Activated gamma-delta T cell (primary cell): Measurements from ENCODE around the gene TAOK3.
"Not testable (repeated sequence)": the region's sequence is repeated elsewhere in the genome, so short reads cannot be mapped to it uniquely, and the experiment has no call there.

ENCODE experiments used
- DNase-seq: peaks from one replicate; lab custom pipeline; 2025; lab: John Stamatoyannopoulos, UW
- total RNA-seq, 2 donors: gene quantifications; one replicate each; lab custom pipeline; 2026; lab: John Stamatoyannopoulos, UW

The TAOK3 gene
- total RNA-seq, result 125 to 154 reads per million in 2 donors

DNA sequence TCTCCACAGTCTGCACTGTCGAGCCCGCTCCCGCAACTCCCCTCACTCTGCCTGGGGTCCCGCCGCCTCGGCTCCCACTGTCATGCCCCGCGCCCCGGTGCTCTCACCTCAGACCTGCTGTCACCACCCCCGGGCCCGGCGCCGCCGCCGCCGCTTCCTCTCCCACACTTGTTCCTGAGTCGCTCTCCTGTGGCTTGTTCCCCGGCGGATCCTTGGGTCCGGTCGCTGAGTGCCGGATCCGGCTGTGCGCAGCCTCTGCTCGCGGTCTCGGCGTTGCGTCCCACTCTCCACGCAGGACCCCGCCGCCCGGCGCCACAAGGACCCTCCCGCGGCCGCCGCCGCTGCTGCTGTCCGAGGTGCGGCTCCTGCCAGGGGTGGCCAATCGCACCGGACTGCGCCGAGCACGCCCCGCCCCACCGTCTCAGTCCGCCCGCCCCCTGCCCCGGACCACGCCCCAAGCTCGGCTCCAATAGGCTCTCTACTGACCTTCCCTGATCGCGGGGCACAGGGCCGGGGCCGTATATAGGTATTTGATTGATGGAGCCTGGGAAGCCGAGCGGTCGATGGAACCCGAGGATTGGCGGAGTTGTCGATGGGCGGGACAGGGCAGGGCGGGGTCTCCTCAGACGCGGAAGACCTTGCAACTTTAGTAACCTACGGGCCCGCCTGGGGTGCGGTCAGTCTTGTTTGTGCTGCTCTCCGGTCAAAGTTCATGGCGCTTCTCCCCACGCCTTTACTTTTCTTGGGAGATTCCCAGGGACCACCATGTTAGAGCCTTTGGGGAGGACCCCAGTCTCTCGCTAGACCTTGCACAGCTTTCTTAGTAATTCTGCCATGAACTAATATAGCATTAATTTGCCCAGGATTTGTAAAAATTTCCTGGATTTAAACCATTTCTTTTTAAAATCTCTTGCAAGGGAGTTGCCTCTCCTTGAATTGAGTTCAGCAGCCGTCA, at the start of gene TAOK3:
Gene TAOK3 (minus strand): TSS at position 367 of the 955 bp plus-strand sequence. CDS start 117,340 bp downstream, outside the sequence.
- peak; percentile 93 for DNase-seq

DNA sequence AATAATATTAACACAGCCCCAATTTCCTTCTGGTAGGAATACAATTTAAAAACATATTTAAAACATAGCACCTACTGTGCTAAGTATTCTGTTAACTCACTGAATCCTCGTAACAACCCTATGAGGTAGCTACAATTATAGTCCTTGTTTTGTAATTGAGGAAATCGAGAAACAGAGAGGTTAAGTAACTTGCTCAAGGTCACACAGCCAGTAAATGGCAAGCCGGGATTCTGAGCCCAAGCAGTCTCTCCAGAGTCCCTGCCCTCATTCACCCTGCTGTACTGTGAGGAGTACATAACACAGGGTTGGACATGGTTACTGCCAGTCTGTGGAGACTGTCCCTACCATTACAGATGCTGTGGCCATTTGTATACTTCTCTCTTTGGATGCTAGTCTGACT, 48.0 kb upstream of the TAOK3 start:
- no peak for DNase-seq

DNA sequence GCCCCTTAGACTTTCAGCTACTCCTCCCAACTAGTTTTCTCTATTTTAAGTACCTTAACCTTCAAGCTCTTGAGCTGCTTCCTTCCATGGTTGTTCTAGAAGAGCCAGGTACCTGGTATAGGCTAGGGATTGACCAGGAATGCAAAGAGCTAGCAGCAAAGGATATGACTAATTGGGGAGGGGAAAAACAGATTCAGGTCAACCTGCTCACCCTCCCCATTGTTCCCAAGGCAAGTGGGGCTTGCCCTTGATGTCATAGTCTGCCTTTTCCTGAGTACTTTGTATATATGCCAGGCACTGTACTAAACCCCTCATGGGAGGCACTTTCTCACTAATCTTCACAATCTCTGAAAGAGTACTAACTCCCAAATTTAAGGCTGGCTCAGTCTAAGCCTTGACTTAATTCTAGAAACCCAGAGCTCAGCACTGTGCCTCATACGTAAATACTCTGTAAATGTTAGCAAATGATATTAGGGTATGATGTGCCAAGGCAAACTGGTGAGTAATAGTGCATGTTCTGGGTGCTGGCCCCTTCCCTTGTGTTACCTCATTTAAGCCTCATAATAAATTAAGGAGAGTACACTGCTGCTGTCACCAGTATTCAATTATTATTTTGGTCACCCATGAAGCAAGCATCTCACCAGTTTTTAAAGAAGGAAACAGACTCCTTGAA, 45.8 kb upstream of the TAOK3 start:
- DNase-seq, result no peak

DNA sequence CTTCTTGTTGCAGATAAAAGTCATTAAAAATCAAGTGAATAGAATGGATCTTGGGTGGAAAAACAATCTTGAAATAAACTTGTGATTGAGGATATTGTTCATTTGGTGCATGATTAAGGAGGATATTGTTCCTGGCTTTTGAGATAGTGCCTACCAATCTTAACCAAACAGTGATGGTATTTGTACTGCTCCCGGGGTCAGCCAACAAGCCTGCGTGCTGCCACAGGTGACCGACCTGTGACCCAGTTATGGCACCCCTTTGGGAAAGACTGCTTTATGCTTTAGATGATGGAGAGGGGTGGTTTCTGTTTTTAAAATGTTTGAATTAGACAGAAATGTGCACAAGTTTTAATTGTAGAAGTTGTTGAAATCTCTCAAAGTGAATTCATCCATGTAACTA, 45.2 kb upstream of the TAOK3 start:
- DNase-seq, result no peak

DNA sequence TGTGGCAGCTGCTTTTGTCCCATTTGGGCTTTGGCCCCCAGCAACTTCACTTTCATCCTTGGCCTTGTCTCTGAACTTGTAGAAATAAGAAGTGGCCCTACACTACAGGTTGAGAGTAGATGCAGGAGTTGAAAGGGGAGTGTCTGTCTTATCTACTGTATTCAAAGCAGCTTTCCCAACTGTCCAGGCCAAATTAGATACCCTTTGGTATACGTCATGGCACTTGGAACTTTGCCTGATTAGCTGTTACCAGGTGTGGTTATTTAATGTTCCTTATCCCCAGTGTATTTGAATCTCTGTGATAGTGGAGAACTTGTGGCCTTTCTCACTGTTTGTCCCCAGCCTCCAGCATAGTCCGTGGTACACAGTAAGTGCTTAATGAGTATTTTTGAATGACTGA, 37.1 kb upstream of the TAOK3 start:
- no peak for DNase-seq

DNA sequence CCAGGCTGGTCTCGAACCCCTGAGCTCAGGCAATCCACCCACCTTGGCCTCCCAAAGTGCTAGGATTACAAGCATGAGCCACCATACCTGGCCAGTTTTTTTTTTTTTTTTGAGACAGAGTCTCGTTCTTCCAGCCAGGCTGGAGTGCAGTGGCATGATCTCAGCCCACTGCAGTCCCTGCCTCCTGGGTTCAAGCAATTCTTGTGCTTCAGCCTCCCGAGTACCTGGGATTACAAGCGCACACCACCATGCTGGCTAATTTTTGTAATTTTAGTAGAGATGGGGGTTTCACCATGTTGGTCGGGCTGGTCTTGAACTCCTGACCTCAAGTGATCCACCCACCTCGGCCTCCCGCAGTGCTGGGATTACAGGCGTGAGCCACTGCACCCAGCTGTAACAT, 35.5 kb upstream of the TAOK3 start:
- DNase-seq, result not testable (repeated sequence)

DNA sequence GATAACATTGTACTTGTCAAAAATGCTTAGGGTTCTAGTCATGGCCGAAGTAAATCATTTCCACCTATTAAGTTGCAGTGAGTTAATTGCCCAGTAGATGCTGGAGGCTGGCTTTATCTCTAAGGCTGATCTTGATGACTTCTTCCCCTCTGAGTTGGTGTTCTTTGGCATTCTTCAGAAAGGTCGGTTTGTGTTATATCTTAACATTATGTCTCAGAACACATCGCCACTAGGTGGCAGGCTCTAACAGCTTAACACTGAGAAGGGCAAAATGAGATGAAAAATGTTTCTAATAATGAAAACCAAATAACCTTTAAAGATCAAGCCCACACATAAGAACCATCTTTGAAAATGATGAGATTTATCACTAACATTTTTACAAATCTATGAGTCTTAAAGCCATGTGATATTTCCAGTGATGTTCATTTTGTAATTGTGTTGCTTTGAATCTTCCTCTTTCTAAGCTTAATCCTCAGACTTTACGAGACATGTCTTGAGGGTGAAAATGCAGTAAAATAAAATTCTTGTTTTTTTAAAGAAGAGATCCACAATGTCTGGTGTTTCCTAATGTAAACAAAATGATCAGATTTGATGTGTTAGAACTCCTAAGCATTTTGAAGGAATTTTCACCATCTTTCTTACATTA, 32.3 kb upstream of the TAOK3 start:
- DNase-seq, result no peak

DNA sequence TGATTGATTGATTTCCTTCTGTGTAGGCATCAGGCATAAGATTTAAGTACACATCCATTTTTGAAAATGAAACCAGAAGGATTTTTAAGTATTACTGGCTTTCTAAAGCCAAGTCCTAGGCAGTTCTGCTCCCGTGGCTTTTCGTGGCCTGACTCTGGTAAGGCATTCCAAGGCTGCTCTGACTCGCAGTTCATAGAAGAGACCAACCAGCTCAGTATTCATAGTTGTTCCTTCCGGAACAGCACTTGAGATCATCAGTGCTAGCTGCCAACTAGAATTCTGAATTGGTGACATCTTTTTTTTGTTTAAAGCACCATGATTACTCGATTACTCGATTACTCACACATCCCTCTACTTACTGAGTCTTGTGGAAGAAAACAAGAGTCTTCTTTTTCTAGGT, 29.5 kb upstream of the TAOK3 start:
- no peak for DNase-seq

DNA sequence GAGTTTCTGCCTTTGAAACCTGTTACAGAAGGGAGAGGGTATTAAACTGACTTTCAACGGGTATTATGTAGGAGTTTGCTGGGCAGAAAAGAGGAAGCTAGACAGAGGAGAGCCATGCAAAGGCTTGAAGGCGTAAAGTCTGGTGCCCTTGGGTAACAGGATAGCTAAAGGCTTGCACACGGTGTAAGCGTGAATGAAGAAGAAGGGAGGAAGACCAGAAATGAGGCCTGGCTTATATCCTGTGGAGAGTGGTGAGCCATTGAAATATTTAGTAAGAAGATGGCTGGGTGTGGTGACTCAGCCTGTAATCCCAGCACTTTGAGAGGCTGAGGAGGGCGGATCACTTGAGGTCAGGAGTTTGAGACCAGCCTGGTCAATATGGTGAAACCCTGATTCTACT, 26.2 kb upstream of the TAOK3 start:
- no peak for DNase-seq

DNA sequence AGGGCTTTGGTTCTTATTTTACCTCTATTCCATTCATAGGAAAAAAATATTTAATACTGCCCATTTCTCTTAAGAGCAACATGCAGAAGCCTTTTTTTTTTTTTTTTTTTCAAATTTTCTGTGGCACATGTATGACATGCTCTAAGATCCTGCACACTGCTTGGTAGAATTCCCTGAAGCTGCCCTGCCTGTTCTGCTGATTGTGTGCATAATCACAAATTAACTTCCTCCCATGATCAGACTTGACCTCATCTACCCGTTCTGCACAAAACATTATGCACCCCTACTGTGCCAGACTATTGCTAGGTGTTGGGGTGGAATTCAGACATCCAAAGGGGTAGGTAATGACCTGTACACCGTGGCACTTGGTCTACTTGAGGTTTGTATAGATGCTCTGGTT, 25.8 kb upstream of the TAOK3 start:
- DNase-seq, result no peak

DNA sequence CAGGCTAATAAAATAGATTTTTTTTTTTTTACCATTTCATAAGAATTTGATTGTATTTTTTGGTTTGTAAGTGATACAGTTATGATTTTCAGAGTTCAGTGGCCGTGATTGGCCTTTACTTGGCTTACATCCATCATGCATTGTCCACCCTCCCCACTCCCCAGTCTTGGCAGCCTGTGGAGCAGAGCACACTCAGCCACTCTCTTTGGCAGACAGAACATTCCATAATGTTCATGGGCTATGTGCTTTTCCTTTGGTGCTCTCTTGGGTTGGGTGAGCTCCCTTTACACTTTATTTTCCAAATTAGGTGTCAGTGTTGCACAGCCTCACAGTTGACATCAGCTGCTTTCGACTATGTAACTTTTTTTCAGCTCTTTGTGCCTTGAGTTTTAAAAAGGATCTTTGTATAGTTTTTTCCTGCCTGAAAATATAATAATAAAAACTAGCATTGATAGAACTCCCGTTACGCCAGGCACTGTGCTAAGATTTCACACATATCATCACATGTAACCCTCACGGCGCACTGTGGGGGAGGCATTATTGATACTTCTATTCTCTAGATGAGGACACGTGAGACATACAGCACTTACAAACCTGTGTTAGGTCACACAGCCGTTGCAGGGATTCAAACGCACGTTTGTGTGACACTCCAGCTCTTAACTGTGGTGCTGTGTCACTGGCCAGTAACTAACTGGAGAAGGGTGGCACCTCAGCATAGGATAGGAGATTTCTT, 25.2 kb upstream of the TAOK3 start:
- DNase-seq, result no peak

DNA sequence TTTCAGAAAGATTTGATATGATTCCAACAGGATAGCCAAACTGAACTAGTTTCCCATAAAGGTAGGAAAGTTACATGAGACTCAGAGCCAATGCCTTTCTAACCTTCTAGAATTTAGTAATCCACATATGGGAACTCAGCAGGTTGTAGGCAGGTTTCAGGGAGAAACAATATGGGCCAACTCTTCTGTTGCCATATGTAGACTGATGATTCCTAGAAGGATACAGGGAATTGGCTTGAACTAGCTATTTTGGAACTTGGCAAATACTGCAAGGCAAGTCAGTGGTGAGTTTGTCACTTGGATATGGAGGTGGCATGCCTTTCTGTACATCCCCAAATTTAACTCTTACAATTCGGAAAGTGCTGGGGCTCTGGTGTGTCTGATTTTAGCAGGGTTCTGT, 19.1 kb upstream of the TAOK3 start:
- no peak for DNase-seq

DNA sequence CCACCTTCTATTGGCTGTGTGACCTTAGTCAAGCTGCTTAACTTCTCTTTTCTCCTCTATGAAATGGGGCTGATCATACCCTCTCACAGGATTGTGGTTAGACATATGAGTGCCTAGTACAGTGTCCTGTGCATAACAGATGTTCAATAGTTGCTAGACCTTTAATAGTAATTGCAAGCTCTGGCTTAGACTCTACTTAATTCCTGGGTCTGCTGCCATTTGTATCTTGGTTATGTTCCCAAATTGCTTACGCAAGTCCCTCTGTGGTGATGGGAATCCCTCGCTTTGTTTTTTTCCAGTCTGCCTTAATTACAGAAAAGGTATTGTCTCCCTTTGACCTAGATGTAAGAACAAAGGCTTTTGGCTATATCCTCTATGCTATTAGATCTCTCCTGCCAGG, 18.7 kb upstream of the TAOK3 start:
- DNase-seq, result no peak

DNA sequence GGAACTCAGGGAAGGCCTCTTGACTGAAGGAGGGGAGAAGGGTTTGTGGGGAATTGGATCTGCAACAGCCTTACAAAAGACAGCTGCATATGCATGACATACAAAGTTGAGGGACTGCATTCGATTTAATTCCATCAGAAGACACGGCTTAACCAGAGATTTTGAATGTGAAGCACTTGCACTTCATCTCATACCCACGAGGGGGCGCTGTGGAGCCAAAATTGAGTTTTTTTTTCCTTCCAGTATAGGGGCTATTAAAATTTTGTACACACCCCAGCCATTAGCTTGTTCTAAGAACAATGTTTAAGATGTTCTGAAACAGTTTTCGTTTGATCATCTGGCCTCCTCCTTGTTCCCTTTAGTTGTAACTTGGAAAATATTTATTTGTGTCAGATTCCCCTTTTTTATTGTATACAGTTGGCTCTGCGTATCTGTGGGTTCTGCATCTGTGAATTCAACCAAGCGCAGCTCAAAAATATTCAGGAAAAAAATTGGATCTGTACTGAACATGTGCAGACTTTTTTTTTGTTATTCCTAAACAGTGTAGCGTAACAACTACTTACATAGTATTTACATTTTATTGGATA, 5.3 kb upstream of the TAOK3 start:
- DNase-seq, result no peak

DNA sequence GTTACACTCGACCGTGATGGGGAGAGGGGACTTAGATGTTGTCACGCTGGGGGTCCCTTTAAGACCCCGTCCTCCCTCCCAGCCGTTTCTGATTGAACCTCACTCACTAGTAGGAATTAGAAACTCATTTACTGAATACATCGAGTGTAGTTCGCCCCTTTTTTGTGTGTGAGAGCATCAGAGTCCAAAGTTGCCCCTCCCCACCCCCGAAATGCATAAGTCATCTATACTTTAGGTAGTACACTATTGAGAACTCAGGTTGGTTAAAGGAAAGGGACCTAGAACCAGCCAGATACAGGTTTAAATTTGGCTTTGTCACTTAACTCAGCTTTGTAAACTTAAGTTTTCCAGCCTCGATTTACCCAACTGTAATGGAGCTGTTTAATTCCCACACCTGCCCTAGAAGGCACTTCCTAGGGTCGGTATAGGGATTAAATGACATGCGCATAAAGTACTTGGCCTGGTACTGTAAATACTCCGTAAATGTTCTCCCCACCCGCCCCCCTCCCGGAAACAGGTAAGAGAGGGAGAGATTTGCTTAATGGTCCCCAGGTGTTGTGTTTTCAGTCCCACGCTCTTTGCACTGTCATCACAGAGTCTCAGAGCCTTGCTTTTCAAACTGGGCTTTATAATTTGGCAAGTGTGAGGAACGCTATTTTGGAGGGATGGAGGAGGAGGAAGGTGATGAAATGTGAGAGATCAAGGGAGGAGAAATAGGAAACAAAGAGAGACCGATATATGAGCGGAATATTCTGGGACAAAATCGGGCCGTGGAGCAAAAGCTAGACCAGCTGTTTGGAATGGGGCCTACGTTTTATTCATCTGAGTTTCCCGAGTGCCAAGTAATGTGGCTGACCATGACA, 4.5 kb upstream of the TAOK3 start:
- no peak for DNase-seq

DNA sequence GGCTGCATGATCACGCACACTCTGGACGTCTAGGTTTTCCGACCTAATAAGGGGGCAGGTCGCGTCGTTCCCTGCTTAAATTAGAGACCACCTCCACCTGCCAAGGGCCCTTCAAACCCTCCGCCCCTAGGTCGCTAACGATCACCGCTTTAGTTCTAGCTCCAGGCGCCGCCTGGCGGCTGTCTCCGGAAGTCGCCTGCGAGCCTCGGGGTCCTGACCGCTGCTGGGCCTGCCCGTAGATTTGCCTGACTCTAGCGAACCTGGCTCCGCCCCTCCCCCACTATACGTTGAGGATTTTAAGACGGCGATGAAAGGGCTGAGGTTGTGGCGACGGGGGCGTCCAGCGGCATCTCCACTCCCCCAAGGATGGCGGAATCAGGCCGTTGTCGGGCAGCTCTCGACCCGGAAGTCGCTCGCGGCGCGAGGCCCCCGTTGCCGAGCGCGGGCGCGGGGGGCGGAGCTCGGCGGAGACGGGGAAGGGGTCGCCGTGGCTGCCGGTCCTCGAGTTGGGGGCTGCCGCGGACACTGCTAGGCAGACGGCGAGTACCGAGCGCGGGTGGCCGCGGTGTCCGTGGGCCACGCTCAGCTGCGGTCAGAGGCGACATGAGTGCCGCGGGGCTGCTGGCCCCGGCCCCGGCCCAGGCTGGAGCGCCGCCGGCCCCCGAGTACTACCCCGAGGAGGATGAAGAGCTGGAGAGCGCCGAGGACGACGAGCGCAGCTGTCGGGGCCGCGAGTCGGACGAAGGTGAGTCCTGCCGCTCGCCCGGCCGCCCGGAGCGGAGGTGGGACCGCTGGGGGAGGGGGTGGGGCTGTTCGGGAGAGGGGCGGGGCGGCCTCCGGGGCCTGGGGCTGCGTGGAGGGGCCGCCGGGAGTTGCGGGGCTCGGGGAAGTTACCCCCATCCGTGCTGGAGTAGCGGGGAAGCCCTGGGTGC, 3.6 kb upstream of the TAOK3 start, which contains the start of gene SUDS3:
Gene SUDS3 (plus strand): TSS at position 467 of the 932 bp plus-strand sequence. CDS start 137 bp downstream, at position 604.
- peak; percentile 81 for DNase-seq

DNA sequence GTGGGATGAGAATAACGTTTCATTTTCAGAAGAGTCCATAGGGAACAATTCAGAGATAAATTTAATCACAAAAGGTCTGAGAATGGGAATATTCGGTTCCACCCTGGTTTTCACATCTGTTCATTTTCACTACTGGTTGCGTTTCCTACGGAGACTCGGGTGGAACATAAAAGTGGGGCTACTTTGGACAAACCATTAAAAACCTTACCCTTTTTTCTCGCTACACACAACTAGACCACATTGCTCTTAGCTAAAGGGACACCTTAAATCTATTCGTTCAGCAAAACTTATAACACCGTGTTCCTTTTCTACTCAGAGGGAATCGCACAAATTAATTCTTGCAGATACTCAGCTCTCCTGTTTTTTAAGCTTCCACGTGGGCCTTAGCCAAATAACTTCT, 2.6 kb upstream of the TAOK3 start:
- DNase-seq, result no peak

DNA sequence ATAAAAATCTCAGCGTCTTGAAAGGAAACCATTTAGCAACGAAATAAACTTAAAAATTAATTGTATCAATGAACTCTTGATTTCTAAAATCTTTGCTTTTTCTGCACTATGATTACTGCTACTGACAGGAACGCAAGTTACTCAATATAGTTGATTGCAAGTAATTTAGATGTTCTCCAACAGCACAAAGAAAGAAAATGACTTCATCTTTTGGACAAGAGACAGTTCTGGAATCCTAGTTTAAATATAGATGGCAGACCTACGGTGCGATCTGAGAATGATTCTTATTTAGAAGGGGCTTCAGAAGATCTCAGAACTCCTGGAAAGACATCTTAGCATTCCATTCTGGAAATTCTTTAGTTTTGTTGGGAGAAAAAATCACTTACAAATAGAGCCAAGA, 2.2 kb upstream of the TAOK3 start:
- no peak for DNase-seq

DNA sequence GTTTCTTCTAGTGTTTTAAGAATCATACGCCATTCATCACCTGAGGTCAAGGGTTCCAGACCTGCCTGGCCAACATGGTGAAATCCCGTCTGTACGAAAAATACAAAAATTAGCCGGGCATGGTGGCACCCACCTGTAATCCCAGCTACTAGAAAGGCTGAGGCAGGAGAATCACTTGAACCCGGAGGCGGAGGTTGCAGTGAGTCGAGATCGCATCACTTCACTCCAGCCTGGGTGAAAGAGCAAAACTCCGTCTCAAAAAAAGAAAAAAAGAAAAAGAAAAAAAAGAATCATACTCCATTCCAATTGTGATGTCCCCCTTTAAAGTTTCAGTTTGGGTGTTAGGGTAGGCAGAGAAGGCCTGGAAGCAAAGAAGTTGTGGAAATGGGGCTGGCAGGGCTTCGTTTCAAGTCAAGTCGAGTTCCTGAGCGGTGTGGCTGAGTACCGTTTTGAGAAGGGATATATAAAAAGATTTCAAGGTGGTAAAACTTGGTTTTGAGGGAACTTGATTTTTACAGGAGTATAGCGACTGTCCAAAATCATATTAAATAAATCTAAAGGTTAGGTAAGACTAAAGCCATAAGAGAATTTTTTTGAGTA, 1.5 kb upstream of the TAOK3 start:
- DNase-seq, result no peak
